HEK293T (cell line): Measurements from ENCODE around the gene MAD2L1BP.

Experiments used
- ARNT ChIP-seq: fragments of 450-650 bp; IDR thresholded peaks from 2 replicates; pipeline ENCODE4 v1.6.1; 2017; ENCODE audit warnings: mild to moderate bottlenecking
- BHLHE40 ChIP-seq: fragments of 450-650 bp; IDR thresholded peaks from 2 replicates; pipeline ENCODE4 v1.6.1; 2016; ENCODE audit warnings: mild to moderate bottlenecking, moderate library complexity, borderline replicate concordance
- ELF4 ChIP-seq: fragments of 450-650 bp; IDR thresholded peaks from 2 replicates; pipeline ENCODE4 v1.6.1; 2017; ENCODE audit warnings: antibody characterized with exemption
- FOXA1 ChIP-seq: fragments of 450-650 bp; IDR thresholded peaks from 2 replicates; pipeline ENCODE4 v1.6.1; 2016; ENCODE audit warnings: mild to moderate bottlenecking
- FOXK2 ChIP-seq: fragments of 450-650 bp; IDR thresholded peaks from 2 replicates; pipeline ENCODE4 v1.6.1; 2016; ENCODE audit warnings: mild to moderate bottlenecking
- FOXM1 ChIP-seq: fragments of 450-650 bp; IDR thresholded peaks from 2 replicates; pipeline ENCODE4 v1.6.1; 2017; ENCODE audit warnings: mild to moderate bottlenecking, borderline replicate concordance
- HDGF ChIP-seq: fragments of 450-650 bp; IDR thresholded peaks from 2 replicates; pipeline ENCODE4 v1.6.1; 2017; ENCODE audit warnings: antibody characterized with exemption, borderline replicate concordance
- SP1 ChIP-seq: fragments of 450-650 bp; IDR thresholded peaks from 2 replicates; pipeline ENCODE4 v1.6.1; 2017
- SUZ12 ChIP-seq: fragments of 450-650 bp; IDR thresholded peaks from 2 replicates; pipeline ENCODE4 v1.6.1; 2016; ENCODE audit warnings: mild to moderate bottlenecking
- ZNF384 ChIP-seq: fragments of 450-650 bp; IDR thresholded peaks from 2 replicates; pipeline ENCODE4 v1.6.1; 2016

DNA sequence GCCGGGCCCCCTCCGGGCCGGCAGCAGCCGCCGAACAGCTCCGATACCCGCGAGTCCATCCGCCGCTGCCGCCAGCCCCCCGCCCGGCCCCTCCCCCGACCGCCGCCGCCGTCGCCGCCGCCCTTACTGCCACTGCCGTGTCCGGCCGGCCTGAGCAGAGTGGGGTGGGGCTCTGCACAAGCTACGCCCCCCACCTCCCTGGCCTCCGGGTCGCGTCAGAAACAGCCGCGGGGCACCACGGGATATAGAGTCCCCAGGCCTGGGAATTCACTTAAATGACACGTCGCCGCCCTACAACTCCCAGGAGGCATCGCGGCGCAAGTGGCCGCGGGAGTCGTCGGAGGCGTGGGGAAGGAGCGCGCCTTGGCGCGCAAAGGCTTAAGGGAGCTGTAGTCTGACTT, 6.5 kb upstream of the MAD2L1BP start, which contains the start of gene GTPBP2:
- TF ChIP-seq FOXA1 (no peak), SUZ12 (no peak), FOXK2 (no peak), ARNT (no peak), ZNF384 (no peak), BHLHE40 (no peak), SP1 (no peak), HDGF (no peak), ELF4 (peak; percentile 30; the same call in 1 of the 2 replicates), FOXM1 (no peak)
